ENCODE data around the gene SOX5. TPM values are rescaled to one million over a fixed set of nuclear protein-coding genes. Genes with fewer than 3 reads are reported as not detected.

Gene SOX5
- total RNA-seq, 3 donors from 2014 or later (not counting 1 experiment from before 2014, with no cell fraction given), result 0.80 to 0.95 TPM; not detected in 1

- no peak for ATAC-seq
- Mint-ChIP-seq H3K27ac (no peak overlapping the region), H3K36me3 (no peaks in the 10 kb centered on the region), H3K27me3 (ENCODE audit: low read depth in 2 of 2) (no peaks in the 10 kb centered on the region), H3K4me3 (no peak overlapping the region), H3K4me1 (no peaks in the 10 kb centered on the region), H3K9me3 (peaks cover 14 to 22% of the 10 kb centered on the region in 2 donors)
- TF ChIP-seq CTCF (IDR thresholded peaks at IDR 0.05), result no peak
- Histone ChIP-seq H3K4me3 (ENCODE audit: low read length) (no peak overlapping the region), H3K4me1 (ENCODE audit: control insufficient read depth, insufficient read depth, low read length) (no peaks in the 10 kb centered on the region), H3K36me3 (ENCODE audit: control insufficient read depth, insufficient read depth, low read length) (no peaks in the 10 kb centered on the region), H3K27ac (ENCODE audit: low read length) (no peak overlapping the region), H3K9me3 (ENCODE audit: control insufficient read depth, insufficient read depth, low read length) (no peaks in the 10 kb centered on the region), H3K27me3 (ENCODE audit: control insufficient read depth, insufficient read depth, low read length) (no peaks in the 10 kb centered on the region)
- WGBS (ENCODE audit: insufficient coverage), result 92% methylated on average over 3 of the region's 3 CpGs
- intact Hi-C loops (cut with micrococcal nuclease), result no loop called here
- no peak for DNase-seq
Measured at GRCh38 chr12:23581913-23582312, 367.6 kb downstream of the SOX5 start.

- DNase-seq, result no peak
- H3K27ac ChIP-seq (ENCODE audit: low read length), result no peak overlapping the region
- no peak for TF ChIP-seq CTCF (IDR thresholded peaks at IDR 0.05)
- no peaks in the 10 kb centered on the region for H3K4me1 ChIP-seq (ENCODE audit: control insufficient read depth, insufficient read depth, low read length)
- no peak overlapping the region for H3K27ac Mint-ChIP-seq
- H3K4me1 Mint-ChIP-seq, result no peaks in the 10 kb centered on the region
- H3K27me3 ChIP-seq (ENCODE audit: control insufficient read depth, insufficient read depth, low read length), result no peaks in the 10 kb centered on the region
- peaks cover 13 to 19% of the 10 kb centered on the region in 2 donors for H3K9me3 Mint-ChIP-seq
- no peak for ATAC-seq
- intact Hi-C loops (cut with micrococcal nuclease), result no loop called here
- no peak overlapping the region for H3K4me3 ChIP-seq (ENCODE audit: low read length)
- no peak overlapping the region for H3K4me3 Mint-ChIP-seq
- H3K36me3 Mint-ChIP-seq, result no peaks in the 10 kb centered on the region
- no peaks in the 10 kb centered on the region for H3K27me3 Mint-ChIP-seq (ENCODE audit: low read depth in 2 of 2)
- H3K9me3 ChIP-seq (ENCODE audit: control insufficient read depth, insufficient read depth, low read length), result no peaks in the 10 kb centered on the region
- WGBS (ENCODE audit: insufficient coverage), result no CpG with 5 or more reads among the region's 1 CpG
- no peaks in the 10 kb centered on the region for H3K36me3 ChIP-seq (ENCODE audit: control insufficient read depth, insufficient read depth, low read length)
Measured at GRCh38 chr12:23579257-23579656, 370.2 kb downstream of the SOX5 start.

- Mint-ChIP-seq H3K36me3 (no peaks in the 10 kb centered on the region), H3K27me3 (ENCODE audit: low read depth in 2 of 2) (no peaks in the 10 kb centered on the region), H3K27ac (no peak overlapping the region), H3K9me3 (peaks cover 11 to 18% of the 10 kb centered on the region in 2 donors), H3K4me1 (no peaks in the 10 kb centered on the region), H3K4me3 (no peak overlapping the region)
- no peaks in the 10 kb centered on the region for H3K36me3 ChIP-seq (ENCODE audit: control insufficient read depth, insufficient read depth, low read length)
- no peak overlapping the region for H3K27ac ChIP-seq (ENCODE audit: low read length)
- no peak for TF ChIP-seq CTCF (IDR thresholded peaks at IDR 0.05)
- H3K27me3 ChIP-seq (ENCODE audit: control insufficient read depth, insufficient read depth, low read length), result no peaks in the 10 kb centered on the region
- no peaks in the 10 kb centered on the region for H3K4me1 ChIP-seq (ENCODE audit: control insufficient read depth, insufficient read depth, low read length)
- ATAC-seq, result no peak
- H3K4me3 ChIP-seq (ENCODE audit: low read length), result no peak overlapping the region
- WGBS (ENCODE audit: insufficient coverage), result no CpG with 5 or more reads among the region's 2 CpGs
- H3K9me3 ChIP-seq (ENCODE audit: control insufficient read depth, insufficient read depth, low read length), result no peaks in the 10 kb centered on the region
- intact Hi-C loops (cut with micrococcal nuclease), result no loop called here
- no peak for DNase-seq
Measured at GRCh38 chr12:23576372-23576771, 373.1 kb downstream of the SOX5 start.

- Histone ChIP-seq H3K4me3 (ENCODE audit: low read length) (no peak overlapping the region), H3K4me1 (ENCODE audit: control insufficient read depth, insufficient read depth, low read length) (no peaks in the 10 kb centered on the region), H3K9me3 (ENCODE audit: control insufficient read depth, insufficient read depth, low read length) (no peaks in the 10 kb centered on the region), H3K36me3 (ENCODE audit: control insufficient read depth, insufficient read depth, low read length) (no peaks in the 10 kb centered on the region), H3K27me3 (ENCODE audit: control insufficient read depth, insufficient read depth, low read length) (no peaks in the 10 kb centered on the region), H3K27ac (ENCODE audit: low read length) (no peak overlapping the region)
- no peak overlapping the region for H3K27ac Mint-ChIP-seq
- ATAC-seq (no peak), DNase-seq (no peak)
- peaks cover 24 to 29% of the 10 kb centered on the region in 2 donors for H3K9me3 Mint-ChIP-seq
- peaks cover 6% of the 10 kb centered on the region for H3K36me3 Mint-ChIP-seq
- intact Hi-C loops (cut with micrococcal nuclease), result no loop called here
- H3K4me1 Mint-ChIP-seq, result no peaks in the 10 kb centered on the region
- WGBS (ENCODE audit: insufficient coverage), result 92% methylated on average over 1 of the region's 2 CpGs
- TF ChIP-seq CTCF (IDR thresholded peaks at IDR 0.05), result no peak
- no peak overlapping the region for H3K4me3 Mint-ChIP-seq
- no peaks in the 10 kb centered on the region for H3K27me3 Mint-ChIP-seq (ENCODE audit: low read depth in 2 of 2)
Measured at GRCh38 chr12:23569356-23569755, 380.1 kb downstream of the SOX5 start.

All from natural killer cell (primary cell).